Activated CD8-positive, alpha-beta memory T cell treated with anti-CD3 and anti-CD28 coated beads, Interleukin-2, amount 50 U/mL, for 1 hour (primary cell): ENCODE data around the gene TYW1B.
A peak's percentile ranks its signal among the peaks of the same experiment; 100 is the strongest.
"Not testable (repeated sequence)": the region's sequence is repeated elsewhere in the genome, so short reads cannot be mapped to it uniquely, and the experiment has no call there.

Experiments
- DNase-seq: peaks from one replicate; pipeline ENCODE4 v3.0.0-alpha.2; 2020; ENCODE audit errors: extremely low read depth

TYW1B gene, protein sequence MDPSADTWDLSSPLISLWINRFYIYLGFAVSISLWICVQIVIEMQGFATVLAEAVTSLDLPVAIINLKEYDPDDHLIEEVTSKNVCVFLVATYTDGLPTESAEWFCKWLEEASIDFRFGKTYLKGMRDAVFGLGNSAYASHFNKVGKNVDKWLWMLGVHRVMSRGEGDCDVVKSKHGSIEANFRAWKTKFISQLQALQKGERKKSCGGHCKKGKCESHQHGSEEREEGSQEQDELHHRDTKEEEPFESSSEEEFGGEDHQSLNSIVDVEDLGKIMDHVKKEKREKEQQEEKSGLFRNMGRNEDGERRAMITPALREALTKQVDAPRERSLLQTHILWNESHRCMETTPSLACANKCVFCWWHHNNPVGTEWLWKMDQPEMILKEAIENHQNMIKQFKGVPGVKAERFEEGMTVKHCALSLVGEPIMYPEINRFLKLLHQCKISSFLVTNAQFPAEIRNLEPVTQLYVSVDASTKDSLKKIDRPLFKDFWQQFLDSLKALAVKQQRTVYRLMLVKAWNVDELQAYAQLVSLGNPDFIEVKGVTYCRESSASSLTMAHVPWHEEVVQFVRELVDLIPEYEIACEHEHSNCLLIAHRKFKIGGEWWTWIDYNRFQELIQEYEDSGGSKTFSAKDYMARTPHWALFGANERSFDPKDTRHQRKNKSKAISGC

DNA sequence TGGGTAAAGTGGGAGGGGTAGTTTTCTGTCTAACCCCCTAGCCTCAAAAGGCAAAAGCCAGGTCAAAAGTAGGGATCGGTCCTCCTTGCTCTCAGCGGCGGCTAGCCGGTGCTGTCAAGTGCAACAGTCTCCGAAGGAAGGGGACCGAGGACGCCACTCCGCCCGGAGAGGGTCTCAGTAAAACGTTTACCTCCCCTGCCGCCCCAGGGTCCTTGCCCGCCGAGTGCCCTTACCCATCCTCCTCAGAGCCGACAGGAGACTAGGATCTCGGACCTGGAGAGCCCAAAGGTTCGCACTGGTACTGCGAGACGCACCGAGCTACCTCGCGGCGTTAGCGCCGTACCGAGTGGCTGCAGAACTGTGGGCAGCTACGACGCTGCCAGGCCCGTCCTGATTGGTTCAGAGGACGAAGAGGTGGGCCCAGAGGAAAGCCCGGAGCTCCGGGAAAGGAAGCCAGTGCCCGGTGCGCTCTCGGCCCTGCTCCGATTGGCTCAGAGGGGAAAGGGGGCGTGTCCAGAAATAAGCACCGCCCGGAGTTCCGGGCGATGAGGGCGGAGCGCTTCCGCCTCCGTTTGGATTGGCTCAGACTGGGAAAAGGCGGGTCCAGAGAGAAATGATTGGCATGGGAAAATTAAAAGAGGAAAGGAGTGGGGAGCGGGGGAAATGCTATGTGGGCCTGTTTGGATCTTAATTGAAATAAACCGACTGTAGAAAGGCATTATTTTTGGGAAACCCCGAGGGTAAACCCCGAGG, at the start of gene TYW1B:
TSS of gene TYW1B (minus strand) at position 362 of the 753 bp plus-strand sequence. CDS start at position 237, 125 bp downstream.
- DNase-seq: peak; percentile 91

DNA sequence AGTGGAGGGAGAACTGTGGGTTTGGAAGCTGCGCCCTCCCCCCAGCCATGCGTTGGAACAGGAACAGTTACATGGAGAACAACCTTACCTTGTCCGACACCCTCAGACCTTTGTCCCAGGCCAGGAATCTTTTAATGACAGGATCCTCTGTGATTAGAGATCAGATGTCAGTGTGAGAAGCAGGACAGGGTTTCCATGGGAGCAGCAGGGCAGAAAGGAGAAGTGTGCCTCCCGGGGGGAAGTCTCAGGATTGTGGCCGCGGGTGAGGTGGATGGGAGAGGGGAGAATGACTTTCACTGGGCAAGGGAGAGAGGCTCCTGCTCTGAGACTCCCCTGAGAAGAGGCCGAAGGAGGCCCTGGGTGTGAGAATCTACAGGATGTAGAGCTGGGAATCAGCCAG, 39.6 kb upstream of the TYW1B start:
- not testable (repeated sequence) for DNase-seq

DNA sequence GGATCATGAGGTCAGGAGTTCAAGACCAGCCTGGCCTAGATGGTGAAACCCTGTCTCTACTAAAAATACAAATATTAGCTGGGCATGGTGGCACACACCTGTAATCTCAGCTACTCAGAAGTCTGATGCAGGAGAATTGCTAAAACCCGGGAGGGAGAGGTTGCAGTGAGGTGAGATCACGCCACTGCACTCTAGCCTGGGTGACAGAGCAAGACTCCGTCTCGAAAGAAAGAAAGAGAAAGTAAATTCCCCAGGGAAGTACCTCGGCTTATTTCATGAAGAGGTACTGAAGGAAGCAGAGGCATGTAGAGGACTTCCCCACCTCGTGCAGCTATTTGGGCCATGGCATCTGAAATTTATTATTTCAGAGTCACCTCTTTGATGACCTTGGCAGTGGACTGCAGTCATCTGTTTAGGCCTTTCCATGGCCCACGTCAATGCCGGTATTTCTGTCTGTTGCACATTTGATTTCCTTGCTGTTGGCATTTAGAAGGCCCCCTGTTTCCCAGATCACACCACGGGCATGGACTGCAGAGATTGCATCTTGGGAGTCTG, 30.9 kb upstream of the TYW1B start:
- DNase-seq: not testable (repeated sequence)

DNA sequence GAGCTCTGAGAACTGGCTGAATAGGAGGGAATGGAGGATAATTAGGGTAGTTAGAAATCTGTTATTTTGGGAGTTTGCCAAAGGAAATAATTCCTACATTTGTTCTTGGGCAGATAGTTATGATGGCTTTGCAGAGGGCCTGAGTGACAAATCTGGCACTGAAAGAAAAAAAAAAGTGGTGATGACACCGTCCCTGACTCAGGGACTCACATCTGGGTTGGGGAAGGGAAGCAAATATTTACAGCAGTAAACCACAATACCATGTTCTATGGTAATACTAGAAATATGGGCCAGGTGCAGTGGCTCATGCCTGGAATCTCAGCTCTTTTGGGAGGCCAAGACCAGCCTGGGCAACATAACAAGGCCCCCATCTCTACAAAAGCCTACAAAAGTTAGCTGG, 29.9 kb upstream of the TYW1B start:
- not testable (repeated sequence) for DNase-seq

DNA sequence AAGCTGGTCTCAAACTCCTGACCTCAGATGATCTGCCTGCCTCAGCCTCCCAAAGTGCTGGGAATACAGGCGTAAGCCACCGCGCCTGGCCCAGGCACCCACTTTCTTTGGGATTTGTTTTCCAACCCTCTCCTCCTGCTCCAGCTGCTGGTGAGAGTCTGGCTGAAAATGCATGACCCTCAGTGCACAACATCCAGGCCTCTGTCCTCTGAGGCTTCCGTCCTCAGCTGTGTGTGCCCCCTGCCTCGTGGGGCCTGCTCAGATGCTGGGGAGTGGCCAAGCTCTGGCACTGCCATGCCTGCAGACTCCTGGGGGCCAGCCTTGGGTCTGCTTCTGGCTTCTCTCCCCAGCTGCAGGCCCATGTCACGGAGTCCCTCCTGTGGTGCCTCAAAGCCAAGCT, 27.3 kb upstream of the TYW1B start:
- not testable (repeated sequence) for DNase-seq

DNA sequence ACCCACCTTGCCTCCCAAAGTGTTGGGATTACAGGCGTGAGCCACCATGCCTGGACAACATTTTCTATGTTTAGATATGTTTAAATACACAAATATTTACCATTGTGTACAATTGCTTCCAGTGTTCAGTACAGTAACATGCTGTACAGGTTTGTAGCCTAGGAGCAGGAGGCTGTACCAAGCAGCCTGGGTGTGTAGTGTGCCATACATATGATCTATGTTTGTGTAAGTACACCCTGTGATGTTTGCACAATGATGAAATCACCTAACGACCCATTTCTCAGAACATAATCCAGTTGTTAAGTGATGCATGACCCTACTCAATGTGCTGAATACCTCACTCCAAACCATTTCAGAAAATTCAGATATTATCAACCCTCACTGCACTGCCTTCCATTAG, 24.9 kb upstream of the TYW1B start:
- DNase-seq: not testable (repeated sequence)

DNA sequence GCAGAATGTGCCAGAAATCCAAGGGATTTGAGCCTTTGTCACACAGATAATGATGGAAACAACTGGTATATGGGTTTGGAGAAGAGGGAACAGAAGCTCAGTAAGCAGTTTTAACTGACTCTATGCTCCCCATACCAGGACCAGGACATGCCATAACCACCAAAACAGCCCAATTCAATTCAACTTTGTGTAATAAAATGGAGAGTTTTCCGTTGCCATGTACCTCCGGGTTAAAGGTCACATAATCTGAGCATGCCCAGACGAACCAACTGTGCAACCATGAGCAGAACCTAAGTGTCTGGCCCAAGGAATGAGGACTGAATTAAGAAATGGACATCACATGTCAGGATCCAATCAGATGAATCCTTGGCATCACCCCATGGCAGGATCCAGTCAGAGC, 22.7 kb upstream of the TYW1B start:
- not testable (repeated sequence) for DNase-seq

DNA sequence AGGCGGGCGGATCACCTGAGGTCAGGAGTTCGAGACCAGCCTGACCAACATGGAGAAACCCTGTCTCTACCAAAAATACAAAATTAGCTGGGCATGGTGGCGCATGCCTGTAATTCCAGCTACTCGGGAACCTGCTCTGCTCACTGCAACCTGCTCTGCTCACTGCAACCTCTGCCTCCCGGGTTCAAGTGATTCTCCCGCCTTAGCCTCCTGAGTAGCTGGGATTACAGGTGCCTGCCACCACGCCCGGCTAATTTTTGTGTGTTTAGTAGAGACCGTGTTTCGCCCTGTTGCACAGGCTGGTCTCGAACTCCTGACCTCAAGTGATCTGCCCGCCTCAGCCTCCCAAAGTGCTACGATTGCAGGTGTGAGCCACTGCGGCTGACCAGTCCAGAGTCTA, 16.1 kb upstream of the TYW1B start:
- not testable (repeated sequence) for DNase-seq

DNA sequence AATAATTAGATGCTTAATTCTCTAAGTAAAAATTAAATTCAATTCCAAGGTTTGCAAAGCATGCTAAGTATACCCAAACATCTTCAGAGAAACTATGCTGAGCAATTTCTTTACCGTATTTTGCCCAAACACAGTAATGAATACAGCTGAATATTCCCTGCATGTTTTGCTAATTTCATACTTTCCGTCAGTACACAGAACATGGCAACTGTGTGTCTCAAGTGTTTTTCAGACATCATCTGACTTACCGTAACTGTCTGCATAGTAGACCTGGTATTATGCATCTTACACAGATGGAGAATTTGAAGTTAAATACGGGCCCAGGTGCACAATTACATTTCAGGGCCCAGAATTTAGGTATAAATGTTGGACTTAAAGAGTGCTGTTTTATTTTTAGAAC, 15.2 kb upstream of the TYW1B start:
- not testable (repeated sequence) for DNase-seq

DNA sequence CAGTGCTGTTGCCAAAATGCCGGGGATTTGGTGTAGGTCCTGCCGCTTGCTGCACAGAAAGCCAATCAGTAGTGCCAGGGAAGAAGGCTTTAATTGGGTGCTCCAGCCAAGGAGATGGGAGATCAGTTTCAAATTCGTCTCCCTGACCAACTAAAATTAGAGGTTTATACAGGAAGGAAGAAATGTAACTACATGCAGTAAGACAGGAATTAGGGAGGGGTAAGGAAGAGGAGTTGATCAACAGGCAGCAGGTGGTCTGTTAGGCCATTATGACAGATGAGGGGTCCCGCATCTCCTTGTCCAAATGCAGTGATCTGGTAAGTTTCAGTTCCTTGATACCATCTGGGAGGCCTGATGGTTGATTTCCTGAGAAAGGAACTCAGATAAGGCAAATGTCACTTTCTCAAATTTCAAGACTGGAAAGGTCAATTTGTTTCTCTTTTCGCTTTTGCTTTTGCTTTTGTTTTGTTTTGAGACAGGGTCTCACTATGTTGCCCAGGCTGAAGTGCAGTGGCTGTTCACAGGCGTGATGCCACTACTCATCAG, 13.0 kb upstream of the TYW1B start:
- not testable (repeated sequence) for DNase-seq

DNA sequence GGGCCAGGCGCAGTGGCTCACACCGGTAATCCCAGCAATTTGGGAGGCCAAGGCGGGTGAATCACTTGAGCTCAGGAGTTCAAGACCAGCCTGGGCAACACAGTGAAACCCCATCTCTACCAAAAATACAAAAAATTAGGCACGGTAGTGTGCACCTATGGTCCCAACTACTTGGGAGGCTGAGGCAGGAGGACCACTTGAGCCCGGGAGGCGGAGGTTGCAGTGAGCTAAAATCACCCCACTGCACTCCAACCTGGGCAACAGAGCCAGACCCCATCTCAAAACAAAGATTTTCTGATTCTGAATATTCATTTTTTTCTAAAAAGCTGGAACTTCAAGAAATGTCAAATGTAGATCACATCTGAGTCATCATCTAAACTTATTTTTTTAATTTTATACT, 10.3 kb upstream of the TYW1B start:
- DNase-seq: not testable (repeated sequence)

DNA sequence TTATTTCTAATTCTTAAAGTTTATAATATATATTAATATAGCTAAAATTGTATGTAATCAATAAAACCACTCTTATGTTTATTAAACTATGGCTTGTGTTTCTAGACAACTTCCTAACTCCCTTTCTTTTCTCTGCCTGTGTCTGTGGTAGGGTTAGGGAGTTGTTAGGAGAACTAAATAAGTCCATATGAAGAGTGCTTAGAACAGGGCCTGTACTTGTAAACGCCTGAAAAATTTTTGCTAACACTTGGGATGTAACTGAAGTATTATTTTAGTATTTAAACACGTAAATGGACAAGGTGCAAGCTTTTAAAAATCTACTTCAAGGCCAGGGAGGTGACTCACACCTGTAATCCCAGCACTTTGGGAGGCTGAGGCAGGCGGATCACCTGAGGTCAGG, 9.3 kb upstream of the TYW1B start:
- DNase-seq: not testable (repeated sequence)

DNA sequence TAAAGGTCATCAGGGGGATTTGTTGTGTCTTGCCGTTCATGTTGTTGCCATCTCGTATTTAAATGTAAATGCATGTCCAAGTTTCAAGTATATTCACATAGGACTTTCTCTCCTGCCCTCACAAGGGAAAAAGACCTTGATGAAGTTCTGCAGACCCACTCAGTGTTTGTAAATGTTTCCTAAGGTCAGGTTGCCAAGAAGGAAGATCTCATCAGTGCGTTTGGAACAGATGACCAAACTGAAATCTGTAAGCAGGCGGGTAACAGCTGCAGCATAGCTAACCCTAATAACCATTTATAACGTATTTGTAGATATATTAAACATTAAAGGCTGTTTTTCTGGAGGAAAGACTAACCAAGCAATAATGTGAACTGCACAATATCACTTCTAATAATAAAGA, 2.6 kb upstream of the TYW1B start:
- DNase-seq: not testable (repeated sequence)

DNA sequence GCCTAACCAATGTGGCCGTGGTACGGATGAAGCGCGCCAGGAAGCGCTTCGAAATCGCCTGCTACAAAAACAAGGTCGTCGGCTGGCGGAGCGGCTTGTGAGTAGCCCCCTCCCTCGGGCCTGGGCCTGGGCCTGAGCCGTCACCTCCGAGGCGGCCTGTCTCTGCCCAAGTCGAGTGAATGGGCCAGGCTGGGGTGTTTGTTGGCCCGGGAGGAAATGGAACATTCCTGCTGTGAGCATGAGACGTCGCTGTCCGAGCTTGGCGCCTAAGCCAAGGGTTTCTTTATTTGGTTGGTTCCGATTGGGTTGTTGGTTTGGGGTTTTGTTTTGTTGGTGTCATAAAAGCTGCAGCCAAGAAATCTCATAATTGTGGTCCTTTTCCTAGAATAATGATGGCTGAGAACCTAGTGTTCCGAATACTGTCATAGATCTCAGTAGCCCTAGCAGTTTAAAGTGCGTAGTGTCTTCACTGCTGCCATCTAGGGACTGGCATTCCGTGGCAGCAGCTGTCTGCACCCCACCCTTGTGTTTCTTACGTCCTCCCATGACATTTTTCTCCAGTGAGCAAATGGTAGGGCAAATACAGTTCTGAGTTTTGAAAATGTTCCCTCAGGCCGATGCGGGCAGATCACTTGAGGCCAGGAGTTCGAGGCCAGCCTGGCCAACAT, 1.8 kb upstream of the TYW1B start:
- DNase-seq: peak; percentile 24

DNA sequence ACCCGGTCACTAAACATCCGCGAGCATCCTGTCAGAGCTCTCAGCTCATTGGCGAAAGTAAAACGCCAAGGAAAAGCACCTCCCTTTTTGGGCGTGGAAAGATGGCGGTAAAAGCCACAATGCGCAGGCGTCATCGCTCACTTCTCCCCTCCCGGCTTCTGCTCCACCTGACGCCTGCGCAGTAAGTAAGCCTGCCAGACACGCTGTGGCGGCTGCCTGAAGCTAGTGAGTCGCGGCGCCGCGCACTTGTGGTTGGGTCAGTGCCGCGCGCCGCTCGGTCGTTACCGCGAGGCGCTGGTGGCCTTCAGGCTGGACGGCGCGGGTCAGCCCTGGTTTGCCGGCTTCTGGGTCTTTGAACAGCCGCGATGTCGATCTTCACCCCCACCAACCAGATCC, 1.3 kb upstream of the TYW1B start:
- peak; percentile 93 for DNase-seq

DNA sequence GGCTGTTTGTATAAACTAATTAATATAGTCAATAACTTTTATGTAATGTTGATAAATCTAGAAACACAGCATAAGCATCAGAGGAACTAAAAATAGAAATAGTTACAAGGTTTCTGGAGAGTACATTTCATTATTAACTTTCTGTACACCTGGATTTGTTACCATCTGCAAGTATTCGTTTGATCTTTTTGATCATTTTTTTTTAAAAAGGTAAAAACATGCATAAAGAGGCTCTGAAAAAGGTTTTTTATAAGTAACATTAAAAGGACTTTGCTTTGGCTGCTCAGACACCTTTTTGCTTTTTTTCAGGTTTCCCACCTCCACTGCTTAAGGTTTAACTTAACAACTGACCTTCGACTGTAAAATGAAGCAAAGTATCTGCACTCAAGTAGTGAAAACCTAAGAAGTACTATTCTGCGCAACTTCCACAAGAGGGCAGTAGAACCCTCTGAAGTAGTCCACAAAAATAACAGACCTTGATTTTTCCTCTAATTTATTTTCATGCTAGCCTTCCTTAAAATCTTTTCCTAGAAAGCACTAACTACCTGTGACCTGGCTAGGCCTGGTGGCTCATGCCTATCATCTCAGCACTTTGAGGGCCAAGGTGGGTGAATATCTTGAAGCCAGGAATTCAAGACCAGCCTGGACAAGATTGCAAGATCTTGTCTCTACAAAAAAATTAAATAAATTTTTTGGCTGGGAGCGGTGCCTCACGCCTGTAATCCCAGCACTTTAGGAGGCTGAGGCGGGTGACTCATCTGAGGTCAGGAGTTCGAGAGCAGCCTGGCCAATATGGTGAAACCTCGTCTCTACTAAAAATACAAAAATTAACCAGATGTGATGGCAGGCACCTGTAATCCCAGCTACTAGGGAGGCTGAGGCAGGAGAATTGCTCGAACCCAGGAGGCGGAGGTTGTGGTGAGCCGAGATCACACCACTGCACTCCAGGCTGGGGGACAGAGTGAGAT, 4.0 kb downstream of the TYW1B start:
- not testable (repeated sequence) for DNase-seq

DNA sequence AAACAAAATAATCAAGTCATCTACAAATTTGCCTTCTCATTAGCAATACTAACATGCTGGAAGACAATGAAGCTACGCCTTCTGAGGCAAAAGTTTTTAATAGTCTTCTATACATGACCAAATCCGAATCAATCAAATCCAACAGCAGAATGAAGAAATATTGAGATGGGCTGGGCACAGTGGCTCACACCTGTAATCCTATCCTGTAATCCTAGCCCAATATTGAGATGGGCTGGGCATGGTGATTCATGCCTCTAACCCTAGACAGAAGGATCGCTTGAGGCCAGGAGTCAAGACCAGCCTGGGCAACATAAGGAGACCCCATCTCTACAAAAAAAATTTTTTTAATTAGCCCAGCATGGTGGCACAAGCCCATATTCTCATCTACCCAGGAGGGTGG, 5.5 kb downstream of the TYW1B start:
- not testable (repeated sequence) for DNase-seq

DNA sequence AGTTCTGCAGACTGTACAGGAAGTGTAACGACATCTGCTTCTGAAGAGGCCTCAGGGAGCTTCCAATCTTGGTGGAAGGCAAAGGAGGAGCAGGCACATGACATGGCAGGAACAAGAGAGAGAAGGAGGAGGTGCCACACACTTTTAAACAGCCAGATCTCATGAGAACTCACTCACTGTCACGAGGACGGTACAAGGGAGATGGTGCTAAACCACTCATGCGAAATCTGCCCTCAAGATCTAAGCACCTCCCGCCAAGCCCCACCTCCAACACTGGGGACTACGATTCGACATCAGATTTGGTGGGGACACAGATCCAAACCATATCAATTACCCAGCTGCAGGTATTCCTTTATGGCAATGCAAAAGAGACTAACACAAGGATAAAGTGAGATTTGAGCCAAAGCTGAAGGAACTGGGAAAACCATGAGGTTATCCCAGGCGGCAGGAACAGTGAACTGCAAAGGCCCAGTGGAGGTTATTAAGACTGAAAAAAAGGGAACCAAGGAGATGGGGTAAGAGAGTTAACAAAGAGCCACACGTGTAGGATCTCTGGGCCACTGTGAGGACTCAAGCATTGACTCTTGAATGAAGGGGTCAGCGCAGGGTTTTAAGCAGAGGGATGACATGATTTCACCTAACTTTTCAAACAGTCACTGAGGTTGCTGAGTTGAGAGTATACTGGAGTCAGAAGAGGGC, 9.2 kb downstream of the TYW1B start:
- not testable (repeated sequence) for DNase-seq

DNA sequence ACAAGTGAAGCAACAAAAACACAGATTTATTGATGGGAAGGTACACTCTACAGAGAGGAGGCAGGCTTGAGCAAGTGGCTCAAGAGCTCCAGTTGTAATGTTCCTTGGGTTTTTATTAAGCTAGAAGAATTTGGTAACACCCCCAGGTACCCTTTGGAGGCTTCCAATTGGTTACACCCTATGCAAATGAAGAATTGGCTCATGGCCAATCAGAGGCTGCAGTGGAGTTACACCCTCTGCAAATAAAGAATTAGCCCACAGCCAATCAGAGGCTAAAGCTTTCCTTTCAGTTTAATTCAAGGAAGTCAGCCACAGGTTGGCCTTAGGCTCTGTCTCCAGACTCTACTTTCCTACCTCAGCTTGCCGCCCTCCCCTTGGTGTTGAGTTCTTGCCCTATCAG, 10.3 kb downstream of the TYW1B start:
- DNase-seq: not testable (repeated sequence)
